ENCODE data around the gene FAM107A. TPM values are rescaled to one million over a fixed set of nuclear protein-coding genes. Genes with fewer than 3 reads are reported as not detected.
"Not testable (repeated sequence)": the region's sequence is repeated elsewhere in the genome, so short reads cannot be mapped to it uniquely, and the experiment has no call there.

Gene FAM107A
- total and polyA plus RNA-seq, 7 donors = 10.8 to 24.0 (median 18.4) TPM

GRCh38 chr3:58531555-58531954 is 45.6 kb downstream of the FAM107A start:
- WGBS, 3 donors = 92 to 97% (median 94%) methylated on average over 7 of the region's 7 CpGs
- Histone ChIP-seq H3K36me3 (ENCODE audit: insufficient read depth in 1 of 2, low read depth in 1 of 2) (peaks cover 0 to 40% of the 10 kb centered on the region in 2 donors), H3K4me3 (no peak overlapping the region)

GRCh38 chr3:58530354-58530865 is 46.8 kb downstream of the FAM107A start:
- TF ChIP-seq CTCF (IDR thresholded peaks at IDR 0.05) = no peak
- Histone ChIP-seq H3K27ac (no peak overlapping the region), H3K27me3 (ENCODE audit: insufficient read depth in 3 of 3, low read length in 2 of 3) (no peaks in the 10 kb centered on the region), H3K4me1 (no peaks in the 10 kb centered on the region), H3K36me3 (ENCODE audit: insufficient read depth in 1 of 2, low read depth in 1 of 2) (peaks cover 0 to 44% of the 10 kb centered on the region in 2 donors), H3K4me3 (no peak overlapping the region), H3K9me3 (no peaks in the 10 kb centered on the region)
- 89 to 92% (median 89%) methylated on average over 18 of the region's 18 CpGs for WGBS, 3 donors
- intact Hi-C loops (cut with DNase I) = loop anchor here (5.0 to 10.0 kb wide), 4 partner anchors 33 to 356 kb away; partner anchors contain the start of genes HTD2 (in 1 of the 2) and RPP14 (in 1 of the 2)
- DNase-seq (no peak), ATAC-seq (no peak)

More at GRCh38 chr3:58531555-58531954, 45.6 kb downstream of the FAM107A start:
- no peaks in the 10 kb centered on the region for H3K9me3 ChIP-seq
- no peaks in the 10 kb centered on the region for H3K27me3 ChIP-seq (ENCODE audit: insufficient read depth in 3 of 3, low read length in 2 of 3)
- no peak for TF ChIP-seq CTCF (IDR thresholded peaks at IDR 0.05)
- intact Hi-C loops (cut with DNase I) = loop anchor here (5.0 to 10.0 kb wide), 4 partner anchors 34 to 357 kb away; partner anchors contain the start of genes HTD2 (in 1 of the 2) and RPP14 (in 1 of the 2)
- DNase-seq (no peak), ATAC-seq (no peak)
- no peak overlapping the region for H3K27ac ChIP-seq
- peaks cover 11% of the 10 kb centered on the region for H3K4me1 ChIP-seq

GRCh38 chr3:58529516-58530353 is 47.5 kb downstream of the FAM107A start:
- Histone ChIP-seq H3K9me3 (no peaks in the 10 kb centered on the region), H3K4me3 (no peak overlapping the region), H3K4me1 (no peaks in the 10 kb centered on the region), H3K36me3 (ENCODE audit: insufficient read depth in 1 of 2, low read depth in 1 of 2) (peaks cover 0 to 48% of the 10 kb centered on the region in 2 donors), H3K27ac (no peak overlapping the region), H3K27me3 (ENCODE audit: insufficient read depth in 3 of 3, low read length in 2 of 3) (no peaks in the 10 kb centered on the region)
- no peak for TF ChIP-seq CTCF (IDR thresholded peaks at IDR 0.05)
- intact Hi-C loops (cut with DNase I) = loop anchor here (5.0 to 10.0 kb wide), 4 partner anchors 32 to 355 kb away; partner anchors contain the start of genes HTD2 (in 1 of the 2) and RPP14 (in 1 of the 2)
- no peak for DNase-seq
- 73 to 75% (median 73%) methylated on average over 15 of the region's 15 CpGs for WGBS, 3 donors
- ATAC-seq = no peak

GRCh38 chr3:58528629-58529028 is 48.6 kb downstream of the FAM107A start:
- H3K27ac ChIP-seq = no peak overlapping the region
- H3K27me3 ChIP-seq (ENCODE audit: insufficient read depth in 3 of 3, low read length in 2 of 3) = no peaks in the 10 kb centered on the region
- intact Hi-C loops (cut with DNase I) = no loop called here
- no peaks in the 10 kb centered on the region for H3K9me3 ChIP-seq
- 52 to 63% (median 55%) methylated on average over 6 of the region's 6 CpGs for WGBS, 3 donors
- H3K36me3 ChIP-seq (ENCODE audit: insufficient read depth in 1 of 2, low read depth in 1 of 2) = peaks cover 0 to 59% of the 10 kb centered on the region in 2 donors
- DNase-seq (no peak), ATAC-seq (no peak)
- H3K4me1 ChIP-seq = no peaks in the 10 kb centered on the region
- no peak for TF ChIP-seq CTCF (IDR thresholded peaks at IDR 0.05)
- H3K4me3 ChIP-seq = no peak overlapping the region

GRCh38 chr3:58527440-58527839 is 49.8 kb downstream of the FAM107A start:
- intact Hi-C loops (cut with DNase I); DNase-seq; H3K4me1 ChIP-seq; ATAC-seq; H3K27ac ChIP-seq; H3K9me3 ChIP-seq; H3K27me3 ChIP-seq (ENCODE audit: insufficient read depth in 3 of 3, low read length in 2 of 3); H3K4me3 ChIP-seq: not testable (repeated sequence)
- WGBS, 3 donors = 94 to 95% (median 94%) methylated on average over 3 of the region's 3 CpGs
- peaks cover 0 to 71% of the 10 kb centered on the region in 2 donors for H3K36me3 ChIP-seq (ENCODE audit: insufficient read depth in 1 of 2, low read depth in 1 of 2)
